Testis (tissue), 3 donors: Measurements from ENCODE around the gene CRTC2. TPM values are rescaled to one million over a fixed set of nuclear protein-coding genes. Genes with fewer than 3 reads are reported as not detected.

Experiments used
- DNase-seq: peaks from one replicate; pipeline ENCODE4 v3.0.0-alpha.2; 2019
- H3K27ac ChIP-seq, 2 donors: fragments of 200-600 bp; sonication (generic); one replicate each; pipeline ENCODE4 v1.5.1; 2019
- H3K27me3 ChIP-seq: fragments of 200-600 bp; sonication (generic); one replicate; pipeline ENCODE4 v1.5.1; 2019
- H3K36me3 ChIP-seq: fragments of 200-600 bp; sonication (generic); one replicate; pipeline ENCODE4 v1.5.1; 2017; ENCODE audit warnings: low read depth; ENCODE audit errors: missing control alignments
- H3K4me1 ChIP-seq: fragments of 200-600 bp; sonication (generic); one replicate; pipeline ENCODE4 v1.5.1; 2019
- H3K4me3 ChIP-seq, 2 donors: fragments of 200-600 bp; sonication (generic); one replicate each; pipeline ENCODE4 v1.5.1; 2017 to 2019
- H3K9me3 ChIP-seq: fragments of 200-600 bp; sonication (generic); one replicate; pipeline ENCODE4 v1.5.1; 2017
- CTCF ChIP-seq, 3 experiments: fragments of 450-650 bp in 2 of 3; fragments of 200-600 bp in 1 of 3; sonication (generic) in 1 of 3; IDR thresholded peaks; one replicate each; pipeline ENCODE4 v1.5.1; 2016 to 2019; ENCODE audit warnings: antibody characterized with exemption in 3 of 3, mild to moderate bottlenecking in 2 of 3, moderate library complexity in 1 of 3
- POLR2A ChIP-seq: fragments of 450-650 bp; IDR thresholded peaks from one replicate; pipeline ENCODE4 v1.6.1; 2017; ENCODE audit warnings: antibody characterized with exemption, mild to moderate bottlenecking, moderate library complexity
- WGBS, 2 donors: methylation state at CpG; one replicate each; pipeline ENCODE4 v1.1.5; 2018; 5-methylcytosine and 5-hydroxymethylcytosine counted together
- intact Hi-C: fragments of 100-400 bp; cut with DNase I; formaldehyde crosslinking; loops from one replicate; pipeline ENCODE4 v1.15.1; 2023; ENCODE audit warnings: low total_unique reads
- polyA plus RNA-seq: library from polyadenylated mRNA; stranded (reverse); fragments of 350-450 nt; fragmentation: Illumina TruSeq; extraction: RNeasy Lipid Tissue Mini Kit (QIAGEN cat#74804); gene quantifications from one replicate; pipeline ENCODE4 v1.2.3, GENCODE V29; 2014; ENCODE audit warnings: low read depth, low replicate concordance; ENCODE audit not compliant: insufficient read depth
- total RNA-seq, 2 donors: library from RNA; depleted of rRNA; stranded (reverse); fragments of >200 nt; gene quantifications; one replicate each; pipeline ENCODE4 v1.2.3, GENCODE V29; 2016

The CRTC2 gene
- total and polyA plus RNA-seq, 3 donors from 2014 or later = 32.0 to 49.7 (median 49.1) TPM

GRCh38 chr1:153934746-153935145, 23.7 kb downstream of the CRTC2 start:
- Histone ChIP-seq H3K4me3 (no peak overlapping the region), H3K36me3 (no peaks in the 10 kb centered on the region), H3K27me3 (no peaks in the 10 kb centered on the region), H3K9me3 (no peaks in the 10 kb centered on the region), H3K27ac (no peak overlapping the region), H3K4me1 (no peaks in the 10 kb centered on the region)
- intact Hi-C loops = no loop called here
- DNase-seq = no peak
- TF ChIP-seq CTCF (IDR thresholded peaks at IDR 0.05) (no peak), POLR2A (no peak)
- 95% methylated on average over 8 to 9 of the region's 9 CpGs for WGBS, 2 donors

- no peaks in the 10 kb centered on the region for H3K9me3 ChIP-seq
- TF ChIP-seq CTCF (IDR thresholded peaks at IDR 0.05) = no peak
- no peak for TF ChIP-seq POLR2A
- no peak overlapping the region for H3K4me3 ChIP-seq
- H3K27ac ChIP-seq = no peak overlapping the region
- no peak for DNase-seq
- no peaks in the 10 kb centered on the region for H3K36me3 ChIP-seq
- H3K4me1 ChIP-seq = no peaks in the 10 kb centered on the region
- 95 to 96% methylated on average over 10 to 11 of the region's 11 CpGs for WGBS, 2 donors
- intact Hi-C loops = no loop called here
- no peaks in the 10 kb centered on the region for H3K27me3 ChIP-seq
Measured at GRCh38 chr1:153933955-153934354, 24.5 kb downstream of the CRTC2 start.

- WGBS, 2 donors = 80 to 92% methylated on average over 2 to 14 of the region's 14 CpGs
- no peaks in the 10 kb centered on the region for H3K27me3 ChIP-seq
- H3K9me3 ChIP-seq = no peaks in the 10 kb centered on the region
- no peak for DNase-seq
- H3K36me3 ChIP-seq = no peaks in the 10 kb centered on the region
- TF ChIP-seq POLR2A = no peak
- no peak for TF ChIP-seq CTCF (IDR thresholded peaks at IDR 0.05)
- no peaks in the 10 kb centered on the region for H3K4me1 ChIP-seq
- no peak overlapping the region for H3K4me3 ChIP-seq
- H3K27ac ChIP-seq = no peak overlapping the region
- intact Hi-C loops = no loop called here
Measured at GRCh38 chr1:153933430-153933829, 25.0 kb downstream of the CRTC2 start.

GRCh38 chr1:153932156-153933131, 26.0 kb downstream of the CRTC2 start:
- no peaks in the 10 kb centered on the region for H3K27me3 ChIP-seq
- WGBS, 2 donors = 91 to 93% methylated on average over 4 to 18 of the region's 18 CpGs
- H3K4me1 ChIP-seq = no peaks in the 10 kb centered on the region
- H3K27ac ChIP-seq = no peak overlapping the region
- no peaks in the 10 kb centered on the region for H3K36me3 ChIP-seq
- DNase-seq = no peak
- no peaks in the 10 kb centered on the region for H3K9me3 ChIP-seq
- no peak for TF ChIP-seq CTCF (IDR thresholded peaks at IDR 0.05)
- TF ChIP-seq POLR2A = no peak
- intact Hi-C loops = no loop called here
- no peak overlapping the region for H3K4me3 ChIP-seq
